Measurements from ENCODE around the gene NR4A1. TPM values are rescaled to one million over a fixed set of nuclear protein-coding genes. Genes with fewer than 3 reads are reported as not detected.
A peak's percentile ranks its signal among the peaks of the same experiment; 100 is the strongest.

The NR4A1 gene
- total RNA-seq, 2 donors from 2014 or later, result 150 to 238 TPM

- DNase-seq (ENCODE audit: low spot score), result no peak
- Histone ChIP-seq H3K9me3 (no peaks in the 10 kb centered on the region), H3K27me3 (no peaks in the 10 kb centered on the region), H3K4me3 (no peak overlapping the region), H3K4me1 (peaks cover 0 to 49% of the 10 kb centered on the region in 2 donors), H3K27ac (peak overlapping the region; percentile 35 to 39), H3K36me3 (peaks cover 66% of the 10 kb centered on the region)
- no peak for TF ChIP-seq CTCF (IDR thresholded peaks at IDR 0.05)
Observed at GRCh38 chr12:52056801-52057637, 5.8 kb downstream of the NR4A1 start.

DNA sequence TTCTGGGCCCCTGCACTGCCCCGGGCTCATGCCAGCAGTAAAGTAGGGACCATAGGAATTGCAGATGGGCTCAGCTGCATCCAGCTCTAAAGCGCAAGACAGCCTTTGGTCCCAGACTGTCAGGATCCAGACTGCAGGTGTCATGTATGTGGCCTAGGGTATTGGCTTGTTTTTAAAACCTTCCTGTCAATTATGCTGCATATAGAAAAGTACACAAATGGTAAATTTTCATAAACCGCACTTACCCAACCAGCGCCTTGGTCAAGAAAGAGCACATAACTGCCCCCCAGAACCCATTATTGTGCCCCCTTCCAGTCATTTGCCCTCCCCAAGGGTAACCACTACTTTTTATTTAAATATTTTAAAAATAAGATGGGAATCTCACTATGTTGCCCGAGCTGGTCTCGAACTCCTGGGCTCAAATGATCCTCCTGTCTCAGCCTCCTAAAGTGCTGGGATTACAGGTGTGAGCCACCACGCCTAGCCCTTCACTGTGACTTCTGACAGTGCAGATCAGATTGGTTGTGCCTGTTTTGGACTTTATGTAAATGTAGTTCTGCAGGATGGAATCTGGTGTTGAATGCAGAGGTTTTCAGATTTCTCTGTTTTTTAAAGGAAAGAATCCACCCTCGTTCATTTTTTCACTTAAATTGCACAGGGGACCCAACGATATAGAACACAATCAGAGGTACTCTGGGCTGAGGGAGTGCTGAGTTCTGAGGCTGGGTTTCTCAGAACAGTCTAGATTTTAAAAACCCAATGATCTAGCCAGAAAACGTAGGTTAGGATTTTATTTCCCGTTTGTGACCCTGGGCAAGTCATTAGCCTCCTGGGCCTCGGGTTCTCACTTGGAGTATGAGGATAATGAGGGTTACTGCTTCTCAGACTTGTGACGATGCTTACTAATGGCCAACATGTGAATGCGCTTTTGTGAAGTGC is 6.7 kb downstream of the NR4A1 start:
- H3K36me3 ChIP-seq, result peaks cover 66% of the 10 kb centered on the region
- no peak for TF ChIP-seq CTCF (IDR thresholded peaks at IDR 0.05)
- no peak for DNase-seq (ENCODE audit: low spot score)
- H3K27ac ChIP-seq, result peak overlapping the region; percentile 35 to 39
- no peak overlapping the region for H3K4me3 ChIP-seq
- H3K4me1 ChIP-seq, result peaks cover 0 to 49% of the 10 kb centered on the region in 2 donors
- H3K27me3 ChIP-seq, result no peaks in the 10 kb centered on the region
- H3K9me3 ChIP-seq, result no peaks in the 10 kb centered on the region

GRCh38 chr12:52058631-52059361 is 7.6 kb downstream of the NR4A1 start:
- Histone ChIP-seq H3K4me1 (peaks cover 0 to 49% of the 10 kb centered on the region in 2 donors), H3K4me3 (no peak overlapping the region), H3K36me3 (peaks cover 60% of the 10 kb centered on the region), H3K27ac (no peak overlapping the region), H3K27me3 (no peaks in the 10 kb centered on the region), H3K9me3 (no peaks in the 10 kb centered on the region)
- no peak for TF ChIP-seq CTCF (IDR thresholded peaks at IDR 0.05)
- no peak for DNase-seq (ENCODE audit: low spot score)

- H3K4me3 ChIP-seq, result no peak overlapping the region
- H3K9me3 ChIP-seq, result no peaks in the 10 kb centered on the region
- peak; percentile 93 for DNase-seq (ENCODE audit: low spot score)
- H3K27ac ChIP-seq, result peak overlapping the region in 1 of 2 donors; percentile 2
- TF ChIP-seq CTCF (IDR thresholded peaks at IDR 0.05), result no peak
- peaks cover 50% of the 10 kb centered on the region for H3K36me3 ChIP-seq
- no peaks in the 10 kb centered on the region for H3K27me3 ChIP-seq
- peaks cover 0 to 52% of the 10 kb centered on the region in 2 donors for H3K4me1 ChIP-seq
Observed at GRCh38 chr12:52059582-52060497, 8.6 kb downstream of the NR4A1 start.
